ENCODE results near the gene TOP3B.
A peak's percentile ranks its signal among the peaks of the same experiment; 100 is the strongest.

Gene TOP3B

DNA sequence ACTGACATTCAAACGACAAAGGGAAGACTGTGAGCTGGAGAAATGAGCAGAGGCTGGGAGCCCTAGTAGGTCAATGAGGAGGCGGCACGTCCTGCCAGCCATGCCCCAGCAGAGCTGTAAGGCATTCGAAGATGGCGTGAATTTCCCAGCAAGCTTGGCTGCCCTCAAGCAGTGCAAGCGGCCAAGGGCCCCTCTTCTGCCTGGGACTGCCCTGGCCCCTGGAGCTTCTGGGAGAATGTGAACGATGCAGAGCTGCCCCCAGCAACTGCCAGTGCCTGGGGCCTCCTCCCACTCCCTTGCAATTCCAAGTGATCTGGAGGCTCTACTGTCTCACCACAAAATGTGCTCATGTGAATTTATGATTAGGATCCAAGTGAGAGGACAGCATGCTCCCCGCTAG, 34.2 kb downstream of the TOP3B start:
- H4K8ac ChIP-seq (ENCODE audit: low read length): no peak overlapping the region
- H3K36me3 ChIP-seq (ENCODE audit: control insufficient read depth in 1 of 2, insufficient read depth in 2 of 2, low read depth in 1 of 2, low read length in 2 of 2): peaks cover 28% of the 10 kb centered on the region in 2 experiments
- H2BK5ac ChIP-seq (ENCODE audit: low read depth, low read length, poor library complexity, severe bottlenecking): no peak overlapping the region
- H3K4me1 ChIP-seq (ENCODE audit: control insufficient read depth, insufficient read depth, low read depth, low read length): peaks cover 27% of the 10 kb centered on the region
- no peak overlapping the region for H3K23ac ChIP-seq (ENCODE audit: low read length in 2 of 2)
- no peak overlapping the region for H3K18ac ChIP-seq (ENCODE audit: low read depth in 1 of 2, low read length in 2 of 2)
- no peak overlapping the region for H3K4me3 ChIP-seq (ENCODE audit: insufficient read depth in 1 of 2, low read depth in 1 of 2, low read length in 2 of 2)
- H3K27me3 ChIP-seq (ENCODE audit: control insufficient read depth in 1 of 2, insufficient read depth in 1 of 2, low read length in 2 of 2): no peaks in the 10 kb centered on the region
- H2BK12ac ChIP-seq (ENCODE audit: low read length in 2 of 2): no peak overlapping the region
- WGBS: 86% methylated on average over 8 of the region's 8 CpGs
- peak overlapping the region; percentile 40 for H4K91ac ChIP-seq (ENCODE audit: low read length)
- H3K79me1 ChIP-seq (replicated peaks; ENCODE audit: low read length, poor library complexity, severe bottlenecking): peaks cover 41% of the 10 kb centered on the region
- peak overlapping the region; percentile 86 for H3K9ac ChIP-seq (ENCODE audit: low read length)
- H3K4ac ChIP-seq (ENCODE audit: low read depth in 1 of 2, low read length in 2 of 2): no peak overlapping the region
- H2AK5ac ChIP-seq (ENCODE audit: low read length, severe bottlenecking): peak overlapping the region; percentile 37
- H2BK120ac ChIP-seq (ENCODE audit: low read depth, low read length): no peak overlapping the region
- no peak overlapping the region for H3K4me2 ChIP-seq (ENCODE audit: low read length, poor library complexity, severe bottlenecking)
- no peak overlapping the region for H2AFZ ChIP-seq (ENCODE audit: low read depth, low read length)
- no peak overlapping the region for H3K27ac ChIP-seq (ENCODE audit: low read length, poor library complexity, severe bottlenecking)
- H2BK15ac ChIP-seq (ENCODE audit: low read depth, poor library complexity, severe bottlenecking): no peak overlapping the region
- no peak overlapping the region for H3K14ac ChIP-seq (ENCODE audit: low read length in 2 of 2)
- H3K9me3 ChIP-seq (ENCODE audit: control insufficient read depth, low read length): no peaks in the 10 kb centered on the region
- no peak for DNase-seq

DNA sequence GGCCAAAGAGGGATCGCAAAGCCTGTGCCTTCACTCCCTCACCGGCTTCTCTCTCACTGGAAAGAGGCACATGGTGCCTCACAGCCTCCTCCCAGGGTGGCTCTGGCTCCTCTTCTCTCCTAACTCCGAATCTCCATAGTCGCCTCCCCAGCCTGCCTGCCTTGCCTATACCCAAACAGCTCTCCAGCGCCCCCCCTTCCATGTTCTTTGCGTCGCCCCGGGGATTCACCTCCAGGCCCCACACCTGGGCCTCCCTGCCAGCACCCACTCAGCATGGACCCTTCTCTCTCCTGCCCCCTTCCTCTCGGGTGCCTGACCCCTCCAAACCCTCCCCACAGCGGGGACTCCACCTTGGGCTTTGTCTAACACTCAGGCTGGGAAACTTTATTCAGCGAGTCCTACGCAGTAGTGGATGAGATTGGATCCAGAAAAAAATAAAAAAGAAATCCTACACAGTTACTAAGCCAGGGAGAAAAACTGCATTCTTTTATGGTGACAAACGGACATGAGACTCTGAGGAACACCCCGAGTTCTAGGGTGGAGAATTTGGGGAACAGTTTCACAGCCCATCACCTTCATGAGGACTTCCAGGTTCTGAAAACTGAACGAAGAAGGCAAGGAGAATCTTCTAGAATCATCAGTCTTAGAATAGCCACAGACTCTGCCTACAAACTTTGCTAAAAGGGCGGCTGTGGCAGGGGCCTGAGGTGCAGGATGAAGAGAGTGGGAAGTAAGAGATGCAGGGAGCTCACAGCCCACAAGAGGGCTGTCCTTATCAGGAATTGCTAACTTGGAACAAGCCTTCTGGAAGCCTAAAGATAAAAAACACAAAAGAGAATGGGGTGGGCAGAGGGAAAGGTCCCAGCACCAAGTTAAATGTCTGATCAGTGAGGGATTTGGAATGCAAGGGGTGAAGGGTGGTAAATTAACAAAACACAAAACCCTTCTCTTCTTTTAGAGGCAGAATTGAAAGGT, 35.3 kb downstream of the TOP3B start:
- peaks cover 28% of the 10 kb centered on the region in 2 experiments for H3K36me3 ChIP-seq (ENCODE audit: control insufficient read depth in 1 of 2, insufficient read depth in 2 of 2, low read depth in 1 of 2, low read length in 2 of 2)
- H2BK12ac ChIP-seq (ENCODE audit: low read length in 2 of 2): peak overlapping the region in 1 of 2 experiments; percentile 55
- peak overlapping the region; percentile 65 for H2AK5ac ChIP-seq (ENCODE audit: low read length, severe bottlenecking)
- no peak overlapping the region for H2BK5ac ChIP-seq (ENCODE audit: low read depth, low read length, poor library complexity, severe bottlenecking)
- H2AFZ ChIP-seq (ENCODE audit: low read depth, low read length): no peak overlapping the region
- H3K4me2 ChIP-seq (ENCODE audit: low read length, poor library complexity, severe bottlenecking): no peak overlapping the region
- peaks cover 37% of the 10 kb centered on the region for H3K4me1 ChIP-seq (ENCODE audit: control insufficient read depth, insufficient read depth, low read depth, low read length)
- H2BK15ac ChIP-seq (ENCODE audit: low read depth, poor library complexity, severe bottlenecking): peak overlapping the region; percentile 17
- 76% methylated on average over 11 of the region's 16 CpGs for WGBS
- H2BK120ac ChIP-seq (ENCODE audit: low read depth, low read length): peak overlapping the region; percentile 9
- peaks cover 41% of the 10 kb centered on the region for H3K79me1 ChIP-seq (replicated peaks; ENCODE audit: low read length, poor library complexity, severe bottlenecking)
- peak overlapping the region in 1 of 2 experiments; percentile 39 for H3K4ac ChIP-seq (ENCODE audit: low read depth in 1 of 2, low read length in 2 of 2)
- DNase-seq: peak; percentile 70
- H3K27me3 ChIP-seq (ENCODE audit: control insufficient read depth in 1 of 2, insufficient read depth in 1 of 2, low read length in 2 of 2): no peaks in the 10 kb centered on the region
- no peak overlapping the region for H3K23ac ChIP-seq (ENCODE audit: low read length in 2 of 2)
- H3K18ac ChIP-seq (ENCODE audit: low read depth in 1 of 2, low read length in 2 of 2): peak overlapping the region in 1 of 2 experiments; percentile 23
- no peak overlapping the region for H3K14ac ChIP-seq (ENCODE audit: low read length in 2 of 2)
- peak overlapping the region; percentile 86 for H3K9ac ChIP-seq (ENCODE audit: low read length)
- H3K9me3 ChIP-seq (ENCODE audit: control insufficient read depth, low read length): no peaks in the 10 kb centered on the region
- H4K91ac ChIP-seq (ENCODE audit: low read length): peak overlapping the region; percentile 9
- peak overlapping the region; percentile 68 for H3K27ac ChIP-seq (ENCODE audit: low read length, poor library complexity, severe bottlenecking)
- peak overlapping the region; percentile 10 for H4K8ac ChIP-seq (ENCODE audit: low read length)
- H3K4me3 ChIP-seq (ENCODE audit: insufficient read depth in 1 of 2, low read depth in 1 of 2, low read length in 2 of 2): no peak overlapping the region

GRCh38 chr22:21946262-21946925, 36.2 kb downstream of the TOP3B start:
- peak overlapping the region; percentile 65 for H2AK5ac ChIP-seq (ENCODE audit: low read length, severe bottlenecking)
- H3K27ac ChIP-seq (ENCODE audit: low read length, poor library complexity, severe bottlenecking): no peak overlapping the region
- no peak overlapping the region for H3K18ac ChIP-seq (ENCODE audit: low read depth in 1 of 2, low read length in 2 of 2)
- H4K91ac ChIP-seq (ENCODE audit: low read length): no peak overlapping the region
- DNase-seq: no peak
- WGBS: 94% methylated on average over 12 of the region's 12 CpGs
- H3K4me3 ChIP-seq (ENCODE audit: insufficient read depth in 1 of 2, low read depth in 1 of 2, low read length in 2 of 2): no peak overlapping the region
- no peak overlapping the region for H3K4ac ChIP-seq (ENCODE audit: low read depth in 1 of 2, low read length in 2 of 2)
- H4K8ac ChIP-seq (ENCODE audit: low read length): peak overlapping the region; percentile 10
- H2BK120ac ChIP-seq (ENCODE audit: low read depth, low read length): no peak overlapping the region
- H2BK15ac ChIP-seq (ENCODE audit: low read depth, poor library complexity, severe bottlenecking): no peak overlapping the region
- H3K23ac ChIP-seq (ENCODE audit: low read length in 2 of 2): no peak overlapping the region
- no peaks in the 10 kb centered on the region for H3K27me3 ChIP-seq (ENCODE audit: control insufficient read depth in 1 of 2, insufficient read depth in 1 of 2, low read length in 2 of 2)
- H3K9me3 ChIP-seq (ENCODE audit: control insufficient read depth, low read length): no peaks in the 10 kb centered on the region
- H2BK5ac ChIP-seq (ENCODE audit: low read depth, low read length, poor library complexity, severe bottlenecking): no peak overlapping the region
- peak overlapping the region; percentile 86 for H3K9ac ChIP-seq (ENCODE audit: low read length)
- H2BK12ac ChIP-seq (ENCODE audit: low read length in 2 of 2): peak overlapping the region in 1 of 2 experiments; percentile 10
- no peak overlapping the region for H3K4me2 ChIP-seq (ENCODE audit: low read length, poor library complexity, severe bottlenecking)
- peaks cover 31 to 34% of the 10 kb centered on the region in 2 experiments for H3K36me3 ChIP-seq (ENCODE audit: control insufficient read depth in 1 of 2, insufficient read depth in 2 of 2, low read depth in 1 of 2, low read length in 2 of 2)
- H2AFZ ChIP-seq (ENCODE audit: low read depth, low read length): no peak overlapping the region
- H3K14ac ChIP-seq (ENCODE audit: low read length in 2 of 2): no peak overlapping the region
- peaks cover 40% of the 10 kb centered on the region for H3K4me1 ChIP-seq (ENCODE audit: control insufficient read depth, insufficient read depth, low read depth, low read length)
- peaks cover 43% of the 10 kb centered on the region for H3K79me1 ChIP-seq (replicated peaks; ENCODE audit: low read length, poor library complexity, severe bottlenecking)

Measured in mesenchymal stem cell (in vitro differentiated cells and primary cell).